Upper lobe of left lung (tissue), 6 donors: Measurements from ENCODE around the gene TMEM132D. TPM values are rescaled to one million over a fixed set of nuclear protein-coding genes. Genes with fewer than 3 reads are reported as not detected.

Source experiments
- ATAC-seq, 2 donors: fragments of 200-7000 bp; cut with Tn5 transposase; one replicate each; pipeline ENCODE4 v1.9.1; 2022; ENCODE audit warnings: mild to moderate bottlenecking in 2 of 2, moderate library complexity in 2 of 2; ENCODE audit not compliant: low FRiP score in 2 of 2
- DNase-seq, 2 donors: peaks; one replicate each; pipeline ENCODE4 v3.0.0-alpha.2; 2019 to 2020
- H3K27ac ChIP-seq, 4 donors: fragments of 200-600 bp; sonication (generic); one replicate each; pipeline ENCODE4 v1.5.1; 2016 to 2019
- H3K27me3 ChIP-seq, 4 donors: fragments of 200-600 bp; sonication (generic); one replicate each; pipeline ENCODE4 v1.5.1; 2017 to 2019
- H3K36me3 ChIP-seq, 4 donors: fragments of 200-600 bp; sonication (generic); one replicate each; pipeline ENCODE4 v1.5.1; 2016 to 2019
- H3K4me1 ChIP-seq, 4 donors: fragments of 200-600 bp; sonication (generic); one replicate each; pipeline ENCODE4 v1.5.1; 2018 to 2019
- H3K4me3 ChIP-seq, 4 donors: fragments of 200-600 bp; sonication (generic); one replicate each; pipeline ENCODE4 v1.5.1; 2017 to 2019; ENCODE audit warnings: mild to moderate bottlenecking in 2 of 4, moderate library complexity in 1 of 4
- H3K9me3 ChIP-seq, 4 donors: fragments of 200-600 bp; sonication (generic); one replicate each; pipeline ENCODE4 v1.5.1; 2018 to 2019
- CTCF ChIP-seq, 6 experiments: fragments of 450-650 bp in 4 of 6; fragments of 200-600 bp in 2 of 6; sonication (generic) in 2 of 6; IDR thresholded peaks; one replicate each; pipeline ENCODE4 v1.5.1; 2016 to 2019; ENCODE audit warnings: antibody characterized with exemption in 6 of 6
- EP300 ChIP-seq, 4 donors: sonication (generic); formaldehyde crosslinking; IDR thresholded peaks; one replicate each; pipeline ENCODE4 v1.5.1; 2017; ENCODE audit warnings: antibody characterized with exemption in 4 of 4, control low read depth in 2 of 4
- POLR2A ChIP-seq, 4 donors: fragments of 450-650 bp; IDR thresholded peaks; one replicate each; pipeline ENCODE4 v1.5.1; 2016 to 2017; ENCODE audit warnings: antibody characterized with exemption in 4 of 4, mild to moderate bottlenecking in 2 of 4
- POLR2AphosphoS5 ChIP-seq, 2 donors: sonication (generic); formaldehyde crosslinking; IDR thresholded peaks; one replicate each; pipeline ENCODE4 v1.5.1; 2017; ENCODE audit warnings: antibody characterized with exemption in 2 of 2
- WGBS, 2 donors: methylation state at CpG; one replicate each; pipeline ENCODE4 v1.1.5; 2017 to 2018; 5-methylcytosine and 5-hydroxymethylcytosine counted together
- total RNA-seq, 6 donors: library from RNA; depleted of rRNA in 4 of 6; stranded (reverse); fragments of >200 nt in 4 of 6; gene quantifications; one replicate each; pipeline versions ENCODE4 v1.1.0 to v1.2.1, GENCODE V29; 2016 to 2021
- donor health status: DM: no; HTN: no; CAD: no; lungs with moderate emphysema.
- donor health status: DM: no; HTN: yes; CAD: no; lungs with severe emphysema.

Gene TMEM132D
- total RNA-seq, 6 donors from 2014 or later: 0.30 to 1.0 (median 0.79) TPM; not detected in 1

DNA sequence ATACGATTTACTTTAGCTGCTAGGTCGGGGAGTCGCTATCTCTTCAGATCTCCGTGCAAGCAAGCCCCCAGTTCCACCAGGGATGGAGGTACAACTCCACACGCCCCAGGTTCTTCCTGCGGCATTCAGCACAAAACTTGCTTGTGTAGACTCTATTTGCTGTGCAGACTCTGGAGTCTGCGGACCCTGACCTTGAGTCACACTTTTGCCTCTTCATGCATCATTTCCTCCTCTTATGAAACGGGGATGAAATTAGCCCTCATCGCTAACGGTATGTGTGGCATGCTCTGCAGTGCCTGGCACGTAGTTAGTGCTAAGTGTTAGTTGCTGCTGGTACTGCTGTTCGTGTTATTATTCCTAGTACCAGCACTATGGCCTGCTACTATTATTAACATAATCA, 84.4 kb downstream of the TMEM132D start:
- no peaks in the 10 kb centered on the region for H3K36me3 ChIP-seq
- H3K4me1 ChIP-seq: no peaks in the 10 kb centered on the region
- no peaks in the 10 kb centered on the region for H3K9me3 ChIP-seq
- WGBS, 2 donors: 71 to 74% methylated on average over 12 of the region's 12 CpGs
- ATAC-seq (no peak), DNase-seq (no peak)
- no peaks in the 10 kb centered on the region for H3K27me3 ChIP-seq
- TF ChIP-seq CTCF (IDR thresholded peaks at IDR 0.05) (no peak), EP300 (IDR thresholded peaks at IDR 0.05) (no peak), POLR2AphosphoS5 (IDR thresholded peaks at IDR 0.05) (no peak), POLR2A (IDR thresholded peaks at IDR 0.05) (no peak)
- H3K4me3 ChIP-seq: no peak overlapping the region
- H3K27ac ChIP-seq: no peak overlapping the region

DNA sequence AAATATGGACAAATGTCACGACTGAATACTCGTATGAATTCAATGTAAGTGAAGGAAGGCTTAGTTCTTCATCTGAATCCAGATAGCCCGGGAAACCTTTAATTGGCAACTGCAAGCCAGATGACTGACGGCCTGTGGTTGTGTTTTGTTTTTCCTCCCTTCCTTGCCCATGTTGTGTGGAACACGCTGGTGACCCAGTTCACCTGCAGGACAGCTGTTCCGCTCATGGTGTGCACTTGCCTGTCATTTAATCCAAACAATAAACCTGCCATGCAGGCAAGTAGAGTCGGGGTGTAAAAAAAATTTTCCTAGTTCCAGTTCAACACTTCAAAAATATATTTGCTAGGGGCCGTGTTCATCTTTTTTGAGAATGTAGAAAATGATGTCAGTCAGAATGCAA, 88.0 kb downstream of the TMEM132D start:
- ATAC-seq: no peak

GRCh38 chr12:129811963-129812362, 91.9 kb downstream of the TMEM132D start:
- no peak for DNase-seq
- no peak for TF ChIP-seq EP300 (IDR thresholded peaks at IDR 0.05)

More for the DNA sequence above, 88.0 kb downstream of the TMEM132D start:
- no peaks in the 10 kb centered on the region for H3K27me3 ChIP-seq
- H3K4me1 ChIP-seq: no peaks in the 10 kb centered on the region
- TF ChIP-seq POLR2AphosphoS5 (IDR thresholded peaks at IDR 0.05) (no peak), CTCF (IDR thresholded peaks at IDR 0.05) (no peak)
- H3K27ac ChIP-seq: no peak overlapping the region
- no peaks in the 10 kb centered on the region for H3K36me3 ChIP-seq
- H3K4me3 ChIP-seq: no peak overlapping the region
- no peak for DNase-seq
- H3K9me3 ChIP-seq: no peaks in the 10 kb centered on the region
- WGBS, 2 donors: 55 to 66% methylated on average over 8 of the region's 8 CpGs

GRCh38 chr12:129807136-129807535, 96.7 kb downstream of the TMEM132D start:
- H3K27me3 ChIP-seq: no peaks in the 10 kb centered on the region
- DNase-seq (peak in 1 of 2 donors; percentile 8), ATAC-seq (no peak)
- no peaks in the 10 kb centered on the region for H3K9me3 ChIP-seq
- no peak overlapping the region for H3K4me3 ChIP-seq
- no peak overlapping the region for H3K27ac ChIP-seq
- TF ChIP-seq POLR2A (IDR thresholded peaks at IDR 0.05) (no peak), EP300 (IDR thresholded peaks at IDR 0.05) (no peak), POLR2AphosphoS5 (IDR thresholded peaks at IDR 0.05) (no peak), CTCF (IDR thresholded peaks at IDR 0.05) (no peak)
- no peaks in the 10 kb centered on the region for H3K4me1 ChIP-seq
- no peaks in the 10 kb centered on the region for H3K36me3 ChIP-seq
- WGBS, 2 donors: 85 to 93% methylated on average over 11 of the region's 11 CpGs

More at GRCh38 chr12:129811963-129812362, 91.9 kb downstream of the TMEM132D start:
- Histone ChIP-seq H3K27ac (no peak overlapping the region), H3K4me1 (no peaks in the 10 kb centered on the region), H3K4me3 (no peak overlapping the region), H3K9me3 (no peaks in the 10 kb centered on the region), H3K36me3 (no peaks in the 10 kb centered on the region), H3K27me3 (no peaks in the 10 kb centered on the region)
- 72 to 78% methylated on average over 6 to 7 of the region's 7 CpGs for WGBS, 2 donors
- no peak for ATAC-seq

DNA sequence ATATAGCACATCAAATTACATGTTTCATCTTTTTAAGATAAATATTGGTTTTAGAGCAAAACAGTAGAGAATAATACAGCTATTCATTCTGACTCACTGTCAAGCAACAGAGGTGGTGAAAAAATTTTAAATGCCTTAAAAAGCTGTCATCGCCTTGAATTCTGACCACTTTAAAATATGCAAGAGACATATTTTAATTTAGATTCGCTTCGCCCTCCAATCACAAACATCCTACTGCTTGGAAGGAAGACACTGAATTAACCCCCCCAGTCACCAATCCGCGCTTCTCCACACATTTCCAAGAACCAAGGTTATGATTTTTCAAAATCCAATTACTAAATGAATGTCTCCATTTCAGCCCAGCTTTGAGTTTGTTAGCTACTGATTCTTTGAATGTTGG, 112.4 kb downstream of the TMEM132D start:
- no peak overlapping the region for H3K27ac ChIP-seq
- no peak for DNase-seq
- TF ChIP-seq EP300 (IDR thresholded peaks at IDR 0.05): no peak
- no peak for TF ChIP-seq POLR2A (IDR thresholded peaks at IDR 0.05)
- TF ChIP-seq POLR2AphosphoS5 (IDR thresholded peaks at IDR 0.05): no peak
- TF ChIP-seq CTCF (IDR thresholded peaks at IDR 0.05): no peak
- WGBS, 2 donors: 88 to 92% methylated on average over 5 of the region's 5 CpGs
- no peaks in the 10 kb centered on the region for H3K36me3 ChIP-seq
- no peaks in the 10 kb centered on the region for H3K4me1 ChIP-seq
- no peaks in the 10 kb centered on the region for H3K9me3 ChIP-seq
- ATAC-seq: no peak
- H3K4me3 ChIP-seq: no peak overlapping the region
- no peaks in the 10 kb centered on the region for H3K27me3 ChIP-seq
